ENCODE results near the gene RIOK3.

- TF ChIP-seq CTCF (IDR thresholded peaks at IDR 0.05; ENCODE audit: low read depth, low read length) (no peak), POLR2A (IDR thresholded peaks at IDR 0.05; ENCODE audit: extremely low read depth, insufficient read length) (no peak), MAX (IDR thresholded peaks at IDR 0.05; ENCODE audit: low read depth, low read length) (no peak)
Observed at GRCh38 chr18:23468753-23469459, 15.8 kb downstream of the RIOK3 start.
